Thyroid gland (tissue), 4 donors: ENCODE measurements around the gene SNX10. TPM values are rescaled to one million over a fixed set of nuclear protein-coding genes. Genes with fewer than 3 reads are reported as not detected.

Source experiments
- DNase-seq, 2 donors: peaks; one replicate each; pipeline ENCODE4 v3.0.0-alpha.2; 2019
- H3K27ac ChIP-seq, 3 donors: fragments of 200-600 bp; sonication (generic); 1 replicate in 2 of 3; 2 replicates in 1 of 3; pipeline ENCODE4 v1.5.1; 2016 to 2019; ENCODE audit warnings: mild to moderate bottlenecking in 1 of 3, moderate library complexity in 1 of 3
- H3K27me3 ChIP-seq: fragments of 200-600 bp; sonication (generic); one replicate; pipeline ENCODE4 v1.5.1; 2019
- H3K36me3 ChIP-seq, 2 donors: fragments of 200-600 bp; sonication (generic); one replicate each; pipeline ENCODE4 v1.5.1; 2016 to 2019
- H3K4me1 ChIP-seq, 2 donors: fragments of 200-600 bp; sonication (generic); one replicate each; pipeline ENCODE4 v1.5.1; 2017 to 2019
- H3K4me3 ChIP-seq, 3 donors: fragments of 200-600 bp; sonication (generic); replicated peaks in 1 of 3; 1 replicate in 2 of 3; 2 replicates in 1 of 3; pipeline ENCODE4 v1.5.1; 2016; ENCODE audit warnings: mild to moderate bottlenecking in 1 of 3
- H3K9me3 ChIP-seq: fragments of 200-600 bp; sonication (generic); one replicate; pipeline ENCODE4 v1.5.1; 2017
- CTCF ChIP-seq, 6 experiments: fragments of 200-600 bp in 3 of 6; fragments of 450-650 bp in 3 of 6; sonication (generic) in 3 of 6; IDR thresholded peaks; one replicate each; pipeline ENCODE4 v1.5.1; 2016 to 2019; ENCODE audit warnings: antibody characterized with exemption in 6 of 6, mild to moderate bottlenecking in 2 of 6, inconsistent platforms in 1 of 6, moderate library complexity in 1 of 6
- POLR2A ChIP-seq, 2 donors: fragments of 450-650 bp; IDR thresholded peaks; one replicate each; pipeline ENCODE4 v1.6.1; 2017; ENCODE audit warnings: antibody characterized with exemption in 2 of 2, mild to moderate bottlenecking in 2 of 2, moderate library complexity in 1 of 2
- WGBS, 2 donors: methylation state at CpG; one replicate each; pipeline ENCODE4 v1.1.5; 2017; 5-methylcytosine and 5-hydroxymethylcytosine counted together
- intact Hi-C: fragments of 100-400 bp; cut with DNase I; formaldehyde crosslinking; loops from one replicate; pipeline ENCODE4 v1.15.1; 2023
- total RNA-seq, 4 donors: library from RNA; depleted of rRNA; stranded (reverse); fragments of >200 nt; gene quantifications; one replicate each; pipeline ENCODE4 v1.2.3, GENCODE V29; 2016

The SNX10 gene
- total RNA-seq, 4 donors from 2014 or later = 1.8 to 5.0 (median 2.7) TPM

GRCh38 chr7:26403640-26404039 is 112.0 kb downstream of the SNX10 start:
- H3K27me3 ChIP-seq = no peaks in the 10 kb centered on the region
- H3K36me3 ChIP-seq = no peaks in the 10 kb centered on the region
- no peak for DNase-seq
- WGBS, 2 donors = 97 to 99% methylated on average over 3 of the region's 3 CpGs
- H3K4me3 ChIP-seq = no peak overlapping the region
- intact Hi-C loops = no loop called here
- no peaks in the 10 kb centered on the region for H3K9me3 ChIP-seq
- TF ChIP-seq POLR2A (IDR thresholded peaks at IDR 0.05) (no peak), CTCF (IDR thresholded peaks at IDR 0.05) (no peak)
- no peak overlapping the region for H3K27ac ChIP-seq
- H3K4me1 ChIP-seq = peaks cover 0 to 7% of the 10 kb centered on the region in 2 donors

- peaks cover 0 to under 1% of the 10 kb centered on the region in 2 donors for H3K4me1 ChIP-seq
- intact Hi-C loops = no loop called here
- H3K36me3 ChIP-seq = no peaks in the 10 kb centered on the region
- TF ChIP-seq CTCF (IDR thresholded peaks at IDR 0.05) (no peak), POLR2A (IDR thresholded peaks at IDR 0.05) (no peak)
- no peaks in the 10 kb centered on the region for H3K27me3 ChIP-seq
- H3K4me3 ChIP-seq = no peak overlapping the region
- no peak overlapping the region for H3K27ac ChIP-seq
- WGBS, 2 donors = 84 to 91% methylated on average over 10 of the region's 10 CpGs
- H3K9me3 ChIP-seq = no peaks in the 10 kb centered on the region
- no peak for DNase-seq
These were observed 112.7 kb downstream of the SNX10 start for GRCh38 chr7:26404189-26404996.

GRCh38 chr7:26406433-26406832 is 114.8 kb downstream of the SNX10 start:
- no peaks in the 10 kb centered on the region for H3K4me1 ChIP-seq
- intact Hi-C loops = no loop called here
- no peaks in the 10 kb centered on the region for H3K36me3 ChIP-seq
- TF ChIP-seq POLR2A (IDR thresholded peaks at IDR 0.05) (no peak), CTCF (IDR thresholded peaks at IDR 0.05) (no peak)
- no peak overlapping the region for H3K27ac ChIP-seq
- no peaks in the 10 kb centered on the region for H3K9me3 ChIP-seq
- no peak for DNase-seq
- no peaks in the 10 kb centered on the region for H3K27me3 ChIP-seq
- 97 to 99% methylated on average over 2 of the region's 2 CpGs for WGBS, 2 donors
- H3K4me3 ChIP-seq = no peak overlapping the region

GRCh38 chr7:26409661-26410547 is 118.2 kb downstream of the SNX10 start:
- DNase-seq = no peak
- TF ChIP-seq POLR2A (IDR thresholded peaks at IDR 0.05) (no peak), CTCF (IDR thresholded peaks at IDR 0.05) (no peak)
- no peaks in the 10 kb centered on the region for H3K4me1 ChIP-seq
- WGBS, 2 donors = 86 to 87% methylated on average over 5 of the region's 5 CpGs
- H3K4me3 ChIP-seq = no peak overlapping the region
- H3K36me3 ChIP-seq = no peaks in the 10 kb centered on the region
- no peaks in the 10 kb centered on the region for H3K27me3 ChIP-seq
- H3K9me3 ChIP-seq = no peaks in the 10 kb centered on the region
- H3K27ac ChIP-seq = no peak overlapping the region
- intact Hi-C loops = no loop called here
